ENCODE results near the gene NLRP7. TPM values are rescaled to one million over a fixed set of nuclear protein-coding genes. Genes with fewer than 3 reads are reported as not detected.

Gene NLRP7
- total and polyA plus RNA-seq, 2 of the 4 experiments (the other 2 are of a cell fraction) = not detected

GRCh38 chr19:54916822-54917221 lies 30.5 kb downstream of the NLRP7 start:
- Histone ChIP-seq H3K4me3 (ENCODE audit: insufficient read depth, low read depth, low read length) (no peak overlapping the region), H3K27ac (ENCODE audit: insufficient read depth, low read length) (no peak overlapping the region), H2BK20ac (ENCODE audit: low read depth, low read length) (no peak overlapping the region), H4K5ac (ENCODE audit: low read depth, low read length) (no peak overlapping the region), H3K9ac (ENCODE audit: low read depth, low read length) (no peak overlapping the region), H2AK9ac (replicated peaks; ENCODE audit: low read depth, low read length, poor library complexity) (no peak overlapping the region), H2AK5ac (ENCODE audit: low read depth, low read length) (no peak overlapping the region), H3K18ac (ENCODE audit: low read depth, low read length) (no peak overlapping the region), H3K27me3 (ENCODE audit: control insufficient read depth, insufficient read depth, low read length) (no peaks in the 10 kb centered on the region), H3K56ac (ENCODE audit: extremely low read depth, insufficient read depth, low read length) (no peak overlapping the region), H2BK15ac (ENCODE audit: low read depth, low read length) (no peak overlapping the region), H3K23ac (ENCODE audit: low read depth, low read length) (no peak overlapping the region), H2AFZ (replicated peaks; ENCODE audit: low read length, poor library complexity) (no peak overlapping the region), H3K9me1 (ENCODE audit: insufficient read depth, low read length) (no peaks in the 10 kb centered on the region), H3K14ac (replicated peaks; ENCODE audit: low read depth, low read length) (no peak overlapping the region), H4K8ac (ENCODE audit: low read depth in 2 of 2, low read length in 2 of 2) (no peak overlapping the region), H3K4me2 (ENCODE audit: low read depth, low read length) (no peak overlapping the region), H3K79me1 (ENCODE audit: low read depth in 1 of 2, low read length in 2 of 2) (no peaks in the 10 kb centered on the region), H2BK120ac (ENCODE audit: low read depth, low read length) (no peak overlapping the region), H3K4me1 (ENCODE audit: control insufficient read depth, insufficient read depth, low read length) (no peaks in the 10 kb centered on the region), H3K9me3 (ENCODE audit: control insufficient read depth, insufficient read depth, low read length) (peaks cover 28% of the 10 kb centered on the region), H3K4ac (ENCODE audit: low read depth, low read length) (no peak overlapping the region), H4K20me1 (ENCODE audit: insufficient read depth, low read length) (no peaks in the 10 kb centered on the region), H3K36me3 (ENCODE audit: control insufficient read depth, insufficient read depth, low read length) (no peaks in the 10 kb centered on the region), H4K91ac (ENCODE audit: insufficient read depth, low read depth, low read length) (no peak overlapping the region), H2BK5ac (ENCODE audit: low read depth, low read length, poor library complexity, severe bottlenecking) (no peak overlapping the region)
- TF ChIP-seq POLR2A (IDR thresholded peaks at IDR 0.05; ENCODE audit: low read depth, low read length) = no peak
- no peak for TF ChIP-seq FOS (IDR thresholded peaks at IDR 0.05; ENCODE audit: low read depth, low read length)
- TF ChIP-seq ELK1 (IDR thresholded peaks at IDR 0.05; ENCODE audit: borderline replicate concordance, low read depth, low read length) = no peak
- TF ChIP-seq CHD1 (IDR thresholded peaks at IDR 0.05; ENCODE audit: low read depth, low read length) = no peak
- no peak for TF ChIP-seq USF2 (IDR thresholded peaks at IDR 0.05; ENCODE audit: low read depth, low read length)
- TF ChIP-seq RFX5 (IDR thresholded peaks at IDR 0.05; ENCODE audit: low read depth, low read length) = no peak
- TF ChIP-seq MAZ (IDR thresholded peaks at IDR 0.05; ENCODE audit: borderline replicate concordance, low read depth, low read length) = no peak
- TF ChIP-seq MXI1 (IDR thresholded peaks at IDR 0.05; ENCODE audit: borderline replicate concordance, low read depth, low read length) = no peak
- no peak for TF ChIP-seq MAFK (IDR thresholded peaks at IDR 0.05; ENCODE audit: low read depth, low read length)
- TF ChIP-seq BHLHE40 (IDR thresholded peaks at IDR 0.05; ENCODE audit: low read depth, low read length) = no peak
- no peak for TF ChIP-seq RCOR1 (IDR thresholded peaks at IDR 0.05; ENCODE audit: insufficient replicate concordance, low read length)
- no peak for TF ChIP-seq CEBPB (IDR thresholded peaks at IDR 0.05; ENCODE audit: low read depth, low read length)
- no peak for TF ChIP-seq SMC3 (IDR thresholded peaks at IDR 0.05; ENCODE audit: low read depth, low read length)
- POLR2A ChIA-PET (ENCODE audit: unreplicated experiment) = no interaction called here
- no peak for DNase-seq
- WGBS, 2 experiments (ENCODE audit: extremely low coverage in 2 of 2, insufficient read length in 1 of 2) = 51% methylated on average over 2 of the region's 11 CpGs; no CpG with 5 or more reads in 1 of the 2 experiments
- dilution Hi-C loops (cut with HindIII; ENCODE audit: low sequenced_read_pairs, unreplicated experiment) = no loop called here
- in situ Hi-C loops (cut with MboI; ENCODE audit: low sequenced_read_pairs) = no loop called here
- no TSS peak for BruUV-seq (replicated peaks)
- CTCF ChIA-PET = no interaction called here
- ATAC-seq (ENCODE audit: low read depth) = no peak
- intact Hi-C loops (cut with micrococcal nuclease) = no loop called here

All from IMR-90 (cell line).